ENCODE data around the gene SCNN1B. TPM values are rescaled to one million over a fixed set of nuclear protein-coding genes. Genes with fewer than 3 reads are reported as not detected.
A peak's percentile ranks its signal among the peaks of the same experiment; 100 is the strongest.

SCNN1B gene
- total RNA-seq, 1 donor from 2014 or later = 50.3 TPM

GRCh38 chr16:23288726-23289512, 13.2 kb upstream of the SCNN1B start:
- TF ChIP-seq, protein P1, sequence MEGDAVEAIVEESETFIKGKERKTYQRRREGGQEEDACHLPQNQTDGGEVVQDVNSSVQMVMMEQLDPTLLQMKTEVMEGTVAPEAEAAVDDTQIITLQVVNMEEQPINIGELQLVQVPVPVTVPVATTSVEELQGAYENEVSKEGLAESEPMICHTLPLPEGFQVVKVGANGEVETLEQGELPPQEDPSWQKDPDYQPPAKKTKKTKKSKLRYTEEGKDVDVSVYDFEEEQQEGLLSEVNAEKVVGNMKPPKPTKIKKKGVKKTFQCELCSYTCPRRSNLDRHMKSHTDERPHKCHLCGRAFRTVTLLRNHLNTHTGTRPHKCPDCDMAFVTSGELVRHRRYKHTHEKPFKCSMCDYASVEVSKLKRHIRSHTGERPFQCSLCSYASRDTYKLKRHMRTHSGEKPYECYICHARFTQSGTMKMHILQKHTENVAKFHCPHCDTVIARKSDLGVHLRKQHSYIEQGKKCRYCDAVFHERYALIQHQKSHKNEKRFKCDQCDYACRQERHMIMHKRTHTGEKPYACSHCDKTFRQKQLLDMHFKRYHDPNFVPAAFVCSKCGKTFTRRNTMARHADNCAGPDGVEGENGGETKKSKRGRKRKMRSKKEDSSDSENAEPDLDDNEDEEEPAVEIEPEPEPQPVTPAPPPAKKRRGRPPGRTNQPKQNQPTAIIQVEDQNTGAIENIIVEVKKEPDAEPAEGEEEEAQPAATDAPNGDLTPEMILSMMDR (IDR thresholded peaks at IDR 0.05) = no peak
- ATAC-seq (peak; percentile 36), DNase-seq (no peak)
- Histone ChIP-seq H3K4me1 (no peaks in the 10 kb centered on the region), H3K4me3 (no peak overlapping the region), H3K36me3 (no peaks in the 10 kb centered on the region), H3K9me3 (no peaks in the 10 kb centered on the region), H3K27ac (no peak overlapping the region), H3K27me3 (no peaks in the 10 kb centered on the region)
- intact Hi-C loops (cut with DNase I) = no loop called here

DNA sequence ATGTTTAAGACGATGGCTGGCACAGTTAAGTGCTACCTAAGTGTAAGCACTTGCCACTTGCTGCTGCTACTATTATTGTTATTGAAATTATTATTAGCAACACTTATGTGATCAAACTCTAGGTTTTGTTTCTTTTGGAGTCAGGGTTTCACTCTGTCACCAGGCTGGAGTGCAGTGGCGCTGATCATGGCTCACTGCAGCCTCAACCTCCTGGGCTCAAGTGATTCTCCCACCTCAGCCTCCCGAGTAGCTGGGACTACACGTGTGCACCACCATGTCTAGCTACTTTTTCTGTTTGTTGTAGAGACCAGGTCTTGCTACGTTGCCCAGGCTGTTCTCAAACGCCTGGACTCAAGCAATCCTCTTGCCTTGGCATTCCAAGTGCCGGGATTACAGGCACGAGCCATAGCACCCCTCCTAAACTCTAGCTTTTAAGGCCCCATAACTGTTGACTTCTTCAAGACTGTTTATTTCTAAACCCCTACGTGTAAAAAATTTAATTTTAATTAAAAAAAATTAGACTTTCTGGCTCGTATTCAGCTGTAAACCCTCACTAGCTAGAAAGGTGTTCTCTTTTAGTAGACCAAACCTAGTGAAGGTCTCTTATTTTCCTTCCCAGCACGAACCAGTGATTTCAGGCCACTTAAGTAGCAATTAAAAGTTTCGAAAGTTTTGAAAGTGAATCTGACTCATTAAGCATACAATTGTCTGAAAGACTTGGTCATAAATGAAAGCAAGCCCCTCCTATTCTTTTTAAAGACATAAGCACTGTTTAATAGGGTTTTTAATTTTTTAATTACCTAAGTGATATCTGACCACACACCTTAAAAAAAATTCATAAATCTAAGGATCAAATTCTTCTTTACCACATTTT, 11.7 kb upstream of the SCNN1B start:
- Histone ChIP-seq H3K27me3 (no peaks in the 10 kb centered on the region), H3K9me3 (no peaks in the 10 kb centered on the region), H3K36me3 (no peaks in the 10 kb centered on the region), H3K4me3 (no peak overlapping the region), H3K27ac (no peak overlapping the region), H3K4me1 (no peaks in the 10 kb centered on the region)
- ATAC-seq (peak; percentile 40), DNase-seq (no peak)
- intact Hi-C loops (cut with DNase I) = no loop called here
- TF ChIP-seq, protein P1 (IDR thresholded peaks at IDR 0.05) = no peak

DNA sequence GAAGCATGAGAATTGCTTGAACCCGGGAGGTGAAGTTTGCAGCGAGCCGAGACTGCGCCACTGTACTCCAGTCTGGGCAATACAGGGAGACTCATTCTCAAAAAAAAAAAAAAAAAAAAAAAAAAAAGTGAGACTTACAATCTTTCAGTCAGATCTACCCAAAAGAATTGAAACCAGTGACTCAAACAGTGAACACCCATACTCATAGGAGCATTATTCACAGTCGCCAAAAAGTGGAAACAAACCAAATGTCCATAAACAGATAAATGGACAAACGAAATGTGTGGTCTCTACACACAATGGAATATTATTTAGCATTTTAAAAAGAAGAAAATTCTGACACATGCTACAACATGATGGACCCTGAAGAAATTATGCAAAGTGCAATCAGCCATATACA, 9.1 kb upstream of the SCNN1B start:
- TF ChIP-seq, protein P1 (IDR thresholded peaks at IDR 0.05) = no peak
- Histone ChIP-seq H3K27ac (no peak overlapping the region), H3K27me3 (no peaks in the 10 kb centered on the region), H3K4me1 (no peaks in the 10 kb centered on the region), H3K9me3 (no peaks in the 10 kb centered on the region), H3K4me3 (no peak overlapping the region), H3K36me3 (no peaks in the 10 kb centered on the region)
- DNase-seq (no peak), ATAC-seq (no peak)
- intact Hi-C loops (cut with DNase I) = no loop called here

DNA sequence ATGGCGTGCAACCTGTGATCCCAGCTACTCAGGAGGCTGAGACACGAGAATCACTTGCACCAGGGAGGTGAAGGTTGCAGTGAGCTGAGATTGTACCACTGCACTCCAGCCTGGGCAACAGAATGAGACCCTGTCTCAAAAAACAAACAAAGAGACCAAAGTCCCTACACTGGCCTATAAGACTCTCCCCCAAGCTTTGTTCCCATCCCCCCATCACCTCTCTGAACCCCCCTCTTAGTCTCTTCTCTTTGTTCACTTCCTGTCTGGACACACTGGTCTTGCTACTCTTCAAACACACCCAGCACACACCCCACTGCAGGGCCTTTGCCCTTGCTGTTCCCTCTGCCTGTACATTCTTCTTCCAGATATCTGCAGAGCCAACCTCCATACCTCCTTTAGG, 7.8 kb upstream of the SCNN1B start:
- no peak overlapping the region for H3K4me3 ChIP-seq
- intact Hi-C loops (cut with DNase I) = no loop called here
- H3K4me1 ChIP-seq = no peaks in the 10 kb centered on the region
- ATAC-seq (no peak), DNase-seq (no peak)
- H3K27ac ChIP-seq = no peak overlapping the region
- no peaks in the 10 kb centered on the region for H3K27me3 ChIP-seq
- H3K9me3 ChIP-seq = no peaks in the 10 kb centered on the region
- TF ChIP-seq, protein P1 (IDR thresholded peaks at IDR 0.05) = no peak
- no peaks in the 10 kb centered on the region for H3K36me3 ChIP-seq

DNA sequence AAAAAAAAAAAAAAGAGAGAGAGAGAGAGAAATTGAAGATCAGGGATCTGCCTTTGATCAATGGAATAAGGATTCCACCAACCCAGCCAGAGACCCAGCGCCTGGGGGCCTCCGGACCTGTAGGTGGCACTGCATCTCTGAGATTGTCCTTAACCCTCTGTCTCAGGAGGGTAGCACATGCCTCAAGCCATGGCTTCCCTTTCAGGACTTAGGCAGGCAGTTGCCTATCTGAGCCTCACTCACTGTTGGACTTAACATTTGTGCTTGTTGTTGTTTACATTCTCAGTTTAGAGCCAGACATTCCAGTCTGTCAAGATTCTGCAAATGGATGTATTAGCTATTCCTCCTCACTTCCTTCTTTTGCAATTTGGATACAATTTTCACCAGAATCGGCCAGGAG, 5.1 kb upstream of the SCNN1B start:
- Histone ChIP-seq H3K36me3 (no peaks in the 10 kb centered on the region), H3K9me3 (no peaks in the 10 kb centered on the region), H3K4me3 (no peak overlapping the region), H3K27ac (no peak overlapping the region), H3K4me1 (no peaks in the 10 kb centered on the region), H3K27me3 (peaks cover 12% of the 10 kb centered on the region)
- ATAC-seq (peak; percentile 82), DNase-seq (no peak)
- TF ChIP-seq, protein P1 (IDR thresholded peaks at IDR 0.05) = peak; percentile 29
- intact Hi-C loops (cut with DNase I) = no loop called here
